ENCODE results near the gene PDE6C. TPM values are rescaled to one million over a fixed set of nuclear protein-coding genes. Genes with fewer than 3 reads are reported as not detected.

The PDE6C gene
- total and polyA plus RNA-seq, 2 of the 4 experiments (the other 2 are of a cell fraction) = not detected

DNA sequence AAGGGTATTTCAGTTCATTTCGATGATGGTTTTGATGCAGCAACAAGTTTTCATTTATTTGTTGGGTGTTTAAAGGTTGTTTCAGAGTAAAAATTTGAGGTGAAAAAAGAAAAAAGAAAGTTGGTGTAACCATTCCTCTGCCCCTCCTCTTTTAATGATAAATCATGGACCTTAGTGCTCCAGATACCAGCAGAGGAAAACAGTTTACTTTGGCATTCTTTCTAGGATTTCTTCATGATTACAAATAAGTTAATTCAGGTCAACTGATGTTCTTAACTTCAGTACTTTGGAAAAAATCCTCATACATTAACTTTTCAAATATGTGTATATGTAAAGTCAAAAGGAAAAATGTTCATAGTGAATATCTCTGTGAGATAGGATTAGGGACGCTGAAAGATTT, 9.3 kb upstream of the PDE6C start:
- Histone ChIP-seq H3K56ac (ENCODE audit: extremely low read depth, insufficient read depth, low read length) (no peak overlapping the region), H3K9ac (ENCODE audit: low read depth, low read length) (no peak overlapping the region), H3K23ac (ENCODE audit: low read depth, low read length) (no peak overlapping the region), H3K4ac (ENCODE audit: low read depth, low read length) (no peak overlapping the region), H4K91ac (ENCODE audit: insufficient read depth, low read depth, low read length) (no peak overlapping the region), H2BK15ac (ENCODE audit: low read depth, low read length) (no peak overlapping the region), H3K9me3 (ENCODE audit: control insufficient read depth, insufficient read depth, low read length) (no peaks in the 10 kb centered on the region), H3K9me1 (ENCODE audit: insufficient read depth, low read length) (no peaks in the 10 kb centered on the region), H2AK9ac (replicated peaks; ENCODE audit: low read depth, low read length, poor library complexity) (no peak overlapping the region), H2AK5ac (ENCODE audit: low read depth, low read length) (no peak overlapping the region), H2BK5ac (ENCODE audit: low read depth, low read length, poor library complexity, severe bottlenecking) (no peak overlapping the region), H2BK20ac (ENCODE audit: low read depth, low read length) (no peak overlapping the region), H4K5ac (ENCODE audit: low read depth, low read length) (no peak overlapping the region), H3K4me1 (ENCODE audit: control insufficient read depth, insufficient read depth, low read length) (peaks cover 1% of the 10 kb centered on the region; the same call in 1 of the 2 replicates), H4K20me1 (ENCODE audit: insufficient read depth, low read length) (no peaks in the 10 kb centered on the region), H3K27ac (ENCODE audit: insufficient read depth, low read length) (no peak overlapping the region), H3K18ac (ENCODE audit: low read depth, low read length) (no peak overlapping the region), H3K4me3 (ENCODE audit: insufficient read depth, low read depth, low read length) (no peak overlapping the region), H3K27me3 (ENCODE audit: control insufficient read depth, insufficient read depth, low read length) (peaks cover 37% of the 10 kb centered on the region), H3K36me3 (ENCODE audit: control insufficient read depth, insufficient read depth, low read length) (no peaks in the 10 kb centered on the region), H3K4me2 (ENCODE audit: low read depth, low read length) (no peak overlapping the region), H3K79me1 (ENCODE audit: low read depth in 1 of 2, low read length in 2 of 2) (no peaks in the 10 kb centered on the region), H2BK120ac (ENCODE audit: low read depth, low read length) (no peak overlapping the region), H3K14ac (replicated peaks; ENCODE audit: low read depth, low read length) (no peak overlapping the region), H4K8ac (ENCODE audit: low read depth in 2 of 2, low read length in 2 of 2) (no peak overlapping the region), H2AFZ (replicated peaks; ENCODE audit: low read length, poor library complexity) (no peak overlapping the region)
- no peak for ATAC-seq (ENCODE audit: low read depth)
- no peak for TF ChIP-seq CHD1 (IDR thresholded peaks at IDR 0.05; ENCODE audit: low read depth, low read length)
- TF ChIP-seq RCOR1 (IDR thresholded peaks at IDR 0.05; ENCODE audit: insufficient replicate concordance, low read length) = no peak
- no peak for TF ChIP-seq SMC3 (IDR thresholded peaks at IDR 0.05; ENCODE audit: low read depth, low read length)
- no peak for TF ChIP-seq RFX5 (IDR thresholded peaks at IDR 0.05; ENCODE audit: low read depth, low read length)
- TF ChIP-seq FOS (IDR thresholded peaks at IDR 0.05; ENCODE audit: low read depth, low read length) = no peak
- TF ChIP-seq POLR2A (IDR thresholded peaks at IDR 0.05; ENCODE audit: low read depth, low read length) = no peak
- CTCF ChIA-PET = no interaction called here
- in situ Hi-C loops (cut with MboI; ENCODE audit: low sequenced_read_pairs) = no loop called here
- BruUV-seq (replicated peaks) = no TSS peak
- DNase-seq = no peak
- intact Hi-C loops (cut with micrococcal nuclease) = no loop called here
- no CpG with 5 or more reads among the region's 2 CpGs for WGBS, 2 experiments (ENCODE audit: extremely low coverage in 2 of 2, insufficient read length in 1 of 2)
- dilution Hi-C loops (cut with HindIII; ENCODE audit: low sequenced_read_pairs, unreplicated experiment) = no loop called here
- POLR2A ChIA-PET (ENCODE audit: unreplicated experiment) = no interaction called here
